ENCODE results near the gene DDX19B. TPM values are rescaled to one million over a fixed set of nuclear protein-coding genes. Genes with fewer than 3 reads are reported as not detected.

Gene DDX19B
- total RNA-seq, 1 donor from 2014 or later = 22.5 TPM

GRCh38 chr16:70348991-70349390, 50.0 kb downstream of the DDX19B start:
- DNase-seq (ENCODE audit: low read depth in 2 of 2) = peak; percentile 37 to 50

GRCh38 chr16:70349783-70350182, 50.8 kb downstream of the DDX19B start:
- no peak for DNase-seq (ENCODE audit: low read depth in 2 of 2)

GRCh38 chr16:70359552-70359951, 60.6 kb downstream of the DDX19B start:
- DNase-seq (ENCODE audit: low read depth in 2 of 2) = no peak

- DNase-seq (ENCODE audit: low read depth in 2 of 2) = no peak
These were observed 65.4 kb downstream of the DDX19B start for GRCh38 chr16:70364399-70364798.

- peak in 1 of 2 donors; percentile 40 for DNase-seq (ENCODE audit: low read depth in 2 of 2)
These were observed 71.2 kb downstream of the DDX19B start for GRCh38 chr16:70370145-70370544.

- no peak for DNase-seq (ENCODE audit: low read depth in 2 of 2)
These were observed 71.9 kb downstream of the DDX19B start for GRCh38 chr16:70370924-70371323.

- no peak for DNase-seq (ENCODE audit: low read depth in 2 of 2)
These were observed 74.1 kb downstream of the DDX19B start for GRCh38 chr16:70372921-70373728.

GRCh38 chr16:70374213-70374612, 75.2 kb downstream of the DDX19B start:
- DNase-seq (ENCODE audit: low read depth in 2 of 2) = no peak

GRCh38 chr16:70375636-70376611, 76.9 kb downstream of the DDX19B start:
- DNase-seq (ENCODE audit: low read depth in 2 of 2) = no peak

- peak in 1 of 2 donors; percentile 40 for DNase-seq (ENCODE audit: low read depth in 2 of 2)
These were observed 78.8 kb downstream of the DDX19B start for GRCh38 chr16:70377782-70378181.

- no peak for DNase-seq (ENCODE audit: low read depth in 2 of 2)
These were observed 80.0 kb downstream of the DDX19B start for GRCh38 chr16:70378869-70379493.

GRCh38 chr16:70380248-70380918, 81.4 kb downstream of the DDX19B start:
- peak in 1 of 2 donors; percentile 39 for DNase-seq (ENCODE audit: low read depth in 2 of 2)

GRCh38 chr16:70380919-70381603, 82.1 kb downstream of the DDX19B start:
- peak; percentile 90 to 97 for DNase-seq (ENCODE audit: low read depth in 2 of 2)

GRCh38 chr16:70381604-70382342, 82.8 kb downstream of the DDX19B start:
- no peak for DNase-seq (ENCODE audit: low read depth in 2 of 2)

- no peak for DNase-seq (ENCODE audit: low read depth in 2 of 2)
These were observed 84.5 kb downstream of the DDX19B start for GRCh38 chr16:70383421-70383960.

Data from dermis microvascular lymphatic vessel endothelial cell (primary cell).